CD4-positive, alpha-beta T cell treated with Interleukin-1 beta for 1 hour (primary cell): ENCODE measurements around the gene HSPB8.

Experiments used
- DNase-seq, 2 donors: peaks; one replicate each; pipeline ENCODE4 v3.0.0-alpha.2; 2020 to 2022

Gene HSPB8

GRCh38 chr12:119178544-119179334 is at the start of gene HSPB8:
TSS of gene HSPB8 (plus strand) at chr12:119178931. CDS start at chr12:119179313, 382 bp downstream.
- DNase-seq, result no peak

- DNase-seq, result no peak
Measured at GRCh38 chr12:119129827-119130434, 48.8 kb upstream of the HSPB8 start.

- no peak for DNase-seq
Measured at GRCh38 chr12:119130523-119130922, 48.2 kb upstream of the HSPB8 start.

DNA sequence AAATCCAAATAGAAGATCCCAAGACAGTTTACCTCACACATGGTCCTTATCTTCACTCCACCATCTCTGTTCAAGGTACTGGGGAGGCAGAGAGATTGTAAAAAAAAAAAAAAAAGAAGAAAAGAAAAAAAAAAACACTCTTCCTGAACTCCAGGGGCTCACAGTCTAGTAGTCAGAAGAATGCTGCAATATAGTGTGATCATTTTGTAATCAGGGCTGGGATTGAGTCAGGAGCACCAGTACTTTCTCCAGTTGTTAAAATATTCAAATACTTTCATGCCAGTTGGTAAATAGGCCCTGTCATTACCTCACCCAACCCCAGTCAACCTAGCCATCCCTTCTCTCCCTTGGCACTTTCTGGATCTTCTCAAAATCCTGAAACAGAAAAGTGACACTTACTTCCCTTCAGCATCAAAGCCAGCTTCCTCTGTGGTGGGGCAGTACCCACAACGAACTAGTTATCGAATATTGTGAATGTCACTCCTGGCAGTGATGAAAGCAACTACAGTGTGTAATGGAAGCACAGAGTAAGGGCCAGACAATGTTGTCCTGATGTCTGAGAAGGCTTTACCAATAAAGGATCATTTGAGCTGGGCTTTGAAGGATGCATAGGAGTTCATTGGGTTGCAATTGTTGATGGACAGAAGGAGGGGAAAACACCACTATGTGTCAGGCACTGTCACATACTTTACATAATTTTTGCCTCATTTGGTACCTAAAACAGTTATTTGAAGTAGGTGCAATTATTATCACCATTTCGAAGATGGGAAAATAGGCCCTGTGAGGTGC is 44.3 kb upstream of the HSPB8 start:
- no peak for DNase-seq

GRCh38 chr12:119136811-119137410 is 41.8 kb upstream of the HSPB8 start:
- DNase-seq, result no peak

DNA sequence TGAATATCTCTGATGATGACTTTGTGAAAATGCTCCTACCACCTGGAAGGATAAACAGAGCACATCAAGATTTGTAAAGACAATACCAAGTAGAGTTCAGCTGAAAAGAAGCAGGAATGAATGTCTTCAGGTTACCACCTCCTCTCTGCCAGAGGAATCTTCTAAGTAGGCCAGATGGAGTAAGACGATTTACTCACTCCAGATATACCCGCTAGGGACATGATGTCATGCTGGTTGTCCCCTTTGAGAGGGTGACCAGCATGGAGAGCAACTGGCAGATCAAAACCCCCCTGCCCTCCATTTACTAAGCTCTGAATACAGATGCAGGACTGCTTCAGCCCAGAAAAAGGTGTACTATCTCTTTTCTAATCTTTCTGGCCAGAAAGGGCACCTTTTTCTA is 39.3 kb upstream of the HSPB8 start:
- DNase-seq, result no peak

GRCh38 chr12:119145367-119145766 is 33.4 kb upstream of the HSPB8 start:
- DNase-seq, result no peak

- no peak for DNase-seq
Measured at GRCh38 chr12:119147847-119148448, 30.8 kb upstream of the HSPB8 start.

GRCh38 chr12:119149270-119149669 is 29.5 kb upstream of the HSPB8 start:
- DNase-seq, result no peak

DNA sequence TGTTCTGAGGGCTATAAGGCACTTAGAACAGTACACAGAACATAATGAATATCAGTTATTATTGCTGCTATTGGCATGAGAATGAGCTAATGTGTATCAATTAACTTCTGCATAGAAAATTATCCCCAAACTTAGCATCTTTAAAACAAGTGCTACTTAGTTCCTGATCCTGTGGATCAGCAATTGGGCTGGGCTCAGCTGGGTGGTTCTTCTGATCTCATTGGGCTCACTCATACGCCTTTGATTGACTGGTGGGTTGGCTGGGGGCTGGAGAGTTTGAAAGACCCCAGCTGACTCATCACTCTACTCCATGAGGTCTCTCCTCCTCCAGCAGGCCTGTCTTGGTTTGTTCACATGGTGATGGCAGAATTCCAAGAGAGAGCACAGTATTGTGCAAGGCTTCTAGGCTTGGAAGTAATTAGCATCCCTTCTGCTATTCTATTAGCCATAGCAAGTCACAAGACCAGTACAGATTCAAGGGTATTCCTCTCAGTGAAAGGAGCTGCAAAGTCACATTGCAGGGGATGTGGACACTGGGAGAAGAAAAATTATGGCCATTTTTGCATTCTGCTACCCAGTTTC is 27.2 kb upstream of the HSPB8 start:
- no peak for DNase-seq

- no peak for DNase-seq
Measured at GRCh38 chr12:119153477-119154434, 25.0 kb upstream of the HSPB8 start.

DNA sequence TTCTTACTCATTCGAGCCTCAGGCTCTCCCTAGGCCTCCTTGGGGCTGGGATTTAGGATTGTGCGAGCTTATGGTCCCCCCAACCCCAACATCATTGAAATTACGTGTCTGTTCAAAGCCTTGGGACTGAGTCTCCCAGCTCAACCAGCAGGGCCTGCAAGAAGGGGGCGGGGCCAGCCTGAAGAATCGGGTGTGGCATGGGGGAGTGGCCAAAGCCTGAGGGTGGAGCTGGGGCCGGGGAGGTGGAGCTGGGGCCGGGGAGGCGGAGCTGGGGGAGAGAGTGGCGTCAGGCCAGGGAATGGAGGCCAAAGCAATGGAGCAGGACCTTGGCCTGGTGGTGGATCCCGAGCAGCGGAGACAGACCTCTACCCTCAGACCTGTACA is 24.3 kb upstream of the HSPB8 start:
- no peak for DNase-seq

DNA sequence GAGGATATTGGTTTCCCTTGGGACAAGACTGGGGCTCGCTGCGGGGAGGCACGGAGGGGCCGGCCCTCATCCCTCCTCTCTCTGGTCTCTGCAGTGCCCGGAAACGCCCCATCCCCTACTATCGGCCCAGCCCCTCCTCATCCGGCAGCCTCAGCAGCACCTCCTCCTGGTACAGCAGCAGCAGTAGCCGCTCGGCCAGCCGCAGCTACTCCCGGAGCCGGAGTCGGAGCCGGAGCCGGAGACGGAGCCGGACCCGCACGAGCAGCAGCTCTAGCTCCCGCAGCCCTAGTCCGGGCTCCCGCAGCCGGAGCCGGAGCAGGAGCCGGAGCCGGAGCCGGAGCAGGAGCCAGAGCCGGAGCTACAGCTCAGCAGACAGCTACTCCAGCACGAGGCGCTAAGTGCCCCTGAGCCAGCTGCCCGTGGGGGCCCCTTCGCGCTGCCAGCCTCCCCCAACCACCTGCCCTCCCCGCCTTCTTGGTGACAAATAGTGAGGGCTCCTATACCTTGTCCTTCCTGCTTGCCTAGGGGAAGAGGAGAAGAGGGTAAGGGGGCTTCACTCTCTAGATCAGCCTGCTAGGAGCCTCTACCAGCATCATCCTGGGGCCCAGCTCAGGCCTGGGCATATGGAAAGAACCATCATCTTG is 22.2 kb upstream of the HSPB8 start:
- DNase-seq, result no peak

GRCh38 chr12:119157528-119157927 is 21.2 kb upstream of the HSPB8 start:
- no peak for DNase-seq

- no peak for DNase-seq
Measured at GRCh38 chr12:119157978-119158377, 20.8 kb upstream of the HSPB8 start.

GRCh38 chr12:119158402-119158801 is 20.3 kb upstream of the HSPB8 start:
- DNase-seq, result no peak

DNA sequence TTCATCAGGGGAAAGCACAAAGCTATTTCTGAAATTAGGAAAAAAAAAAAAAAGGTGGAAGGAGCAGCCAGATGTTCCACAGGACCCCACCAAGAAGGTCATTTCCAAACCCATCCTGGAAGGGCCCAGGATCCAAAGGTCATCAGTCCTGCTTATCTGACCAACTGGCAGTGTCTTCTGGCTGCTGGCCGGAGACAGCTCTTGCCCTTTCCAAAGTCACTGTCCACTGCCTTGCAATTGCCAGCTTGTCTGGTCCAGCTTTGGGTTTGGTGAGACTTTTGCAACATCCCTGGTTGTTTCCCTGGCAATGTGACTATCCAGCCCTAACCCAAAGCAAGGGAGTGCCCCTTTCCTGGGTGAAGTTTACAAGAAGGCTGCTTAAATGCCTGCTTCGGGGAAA is 18.9 kb upstream of the HSPB8 start:
- DNase-seq, result no peak

DNA sequence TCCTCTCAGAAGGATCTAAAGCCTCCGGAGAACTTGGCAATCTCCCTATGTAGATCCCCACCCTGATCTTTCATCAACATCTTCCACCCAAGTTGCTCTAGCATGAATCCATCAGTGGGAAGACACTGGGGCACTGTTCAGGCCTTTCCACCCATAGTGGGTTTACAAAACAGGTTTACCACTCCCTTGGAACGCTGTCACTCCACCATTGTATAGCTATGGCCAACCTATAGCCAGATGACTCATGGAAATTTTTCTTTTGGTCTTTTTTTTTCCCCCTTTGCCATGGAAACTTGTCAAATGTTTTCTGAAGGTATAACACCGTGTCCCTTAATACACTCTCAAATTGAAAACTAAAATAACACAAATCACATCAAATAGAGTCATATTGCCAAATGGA is 10.8 kb upstream of the HSPB8 start:
- DNase-seq, result no peak

DNA sequence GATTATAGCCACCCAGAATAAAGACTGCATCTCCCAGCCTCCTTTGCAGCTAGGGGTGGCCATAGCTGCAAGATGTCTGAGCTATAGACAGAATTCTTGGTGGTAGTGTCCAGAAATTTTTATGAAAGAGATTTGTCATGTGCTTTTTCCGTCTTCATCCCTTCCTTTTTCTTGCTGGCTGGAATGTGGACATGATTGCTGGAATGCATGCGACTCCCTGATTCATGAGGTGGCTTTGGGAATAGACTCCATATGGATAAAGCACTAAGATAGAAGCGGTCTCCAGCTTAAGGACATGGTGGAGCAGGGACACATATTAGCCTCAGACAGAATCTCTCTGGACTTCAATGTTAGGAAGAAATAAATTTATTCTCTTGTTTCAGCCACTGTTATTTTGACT is 10.0 kb upstream of the HSPB8 start:
- no peak for DNase-seq

GRCh38 chr12:119169150-119169549 is 9.6 kb upstream of the HSPB8 start:
- DNase-seq, result no peak

- DNase-seq, result no peak
Measured at GRCh38 chr12:119171291-119171690, 7.4 kb upstream of the HSPB8 start.
